ENCODE measurements around the gene ADARB2. TPM values are rescaled to one million over a fixed set of nuclear protein-coding genes. Genes with fewer than 3 reads are reported as not detected.

ADARB2 gene
- polyA plus RNA-seq, 1 of the 3 experiments (the other 2 are of a cell fraction): not detected

GRCh38 chr10:1404323-1405260 lies 332.7 kb downstream of the ADARB2 start:
- CTCF ChIA-PET: interaction anchor here (0.6 to 3.9 kb wide), 5 partner anchors 9 to 1540 kb away, joined by 3 to 27 read pairs (median 3); no protein-coding TSS in a partner anchor
- no peaks in the 10 kb centered on the region for H3K9me3 ChIP-seq

GRCh38 chr10:1403508-1404322 lies 333.6 kb downstream of the ADARB2 start:
- no peak for TF ChIP-seq USF2 (IDR thresholded peaks at IDR 0.05; ENCODE audit: borderline replicate concordance, low read depth, low read length)
- no peak for TF ChIP-seq MAX (IDR thresholded peaks at IDR 0.05; ENCODE audit: low read depth)
- no peak for TF ChIP-seq ELF1 (IDR thresholded peaks at IDR 0.05)
- TF ChIP-seq FOSL2 (IDR thresholded peaks at IDR 0.05; ENCODE audit: borderline replicate concordance, low read depth): no peak
- TF ChIP-seq JUND (IDR thresholded peaks at IDR 0.05): no peak
- no peaks in the 10 kb centered on the region for H3F3A ChIP-seq (replicated peaks; ENCODE audit: insufficient read depth)
- H3K27me3 ChIP-seq (ENCODE audit: insufficient read depth): no peaks in the 10 kb centered on the region
- H2AFZ ChIP-seq (ENCODE audit: low read depth): no peak overlapping the region
- H3K79me2 ChIP-seq (ENCODE audit: insufficient read depth): no peaks in the 10 kb centered on the region
- H4K20me1 ChIP-seq (ENCODE audit: insufficient read depth): no peaks in the 10 kb centered on the region
- no peaks in the 10 kb centered on the region for H3K9me2 ChIP-seq
- H3K27ac ChIP-seq (ENCODE audit: low read depth in 2 of 2, low read length in 1 of 2): no peak overlapping the region
- ChIA-PET POLR2A (no interaction called here), CTCF (interaction anchor here (1.0 to 3.9 kb wide), 2 partner anchors 11 to 17 kb away, joined by 3 to 27 read pairs; no protein-coding TSS in a partner anchor)
- H3K36me3 ChIP-seq (replicated peaks in 1 of 2; ENCODE audit: control insufficient read depth in 1 of 2, insufficient read depth in 2 of 2, low read length in 1 of 2): no peaks in the 10 kb centered on the region
- H3K4me3 ChIP-seq (ENCODE audit: low read depth in 2 of 2, low read length in 1 of 2): no peak overlapping the region
- no peak overlapping the region for H3K9ac ChIP-seq
- no peaks in the 10 kb centered on the region for H3K9me3 ChIP-seq
- DNase-seq: no peak
- WGBS (ENCODE audit: low lambda C conversion rate): 53% methylated on average over 14 of the region's 18 CpGs
- no peak overlapping the region for H3K4me2 ChIP-seq
- H3K4me1 ChIP-seq (ENCODE audit: control insufficient read depth in 1 of 2, insufficient read depth in 2 of 2, low read depth in 1 of 2, low read length in 1 of 2): peaks cover 0 to 33% of the 10 kb centered on the region in 2 experiments; a peak in 1 of 4 replicates

More at GRCh38 chr10:1404323-1405260, 332.7 kb downstream of the ADARB2 start:
- no peak overlapping the region for H3K4me3 ChIP-seq (ENCODE audit: low read depth in 2 of 2, low read length in 1 of 2)
- H3K27me3 ChIP-seq (ENCODE audit: insufficient read depth): no peaks in the 10 kb centered on the region
- no peaks in the 10 kb centered on the region for H4K20me1 ChIP-seq (ENCODE audit: insufficient read depth)
- H3K9ac ChIP-seq: no peak overlapping the region
- DNase-seq: no peak
- H3K79me2 ChIP-seq (ENCODE audit: insufficient read depth): no peaks in the 10 kb centered on the region
- no peak for TF ChIP-seq NFIC (IDR thresholded peaks at IDR 0.05; ENCODE audit: borderline replicate concordance)
- H3K4me1 ChIP-seq (ENCODE audit: control insufficient read depth in 1 of 2, insufficient read depth in 2 of 2, low read depth in 1 of 2, low read length in 1 of 2): peaks cover 0 to 33% of the 10 kb centered on the region in 2 experiments; a peak in 1 of 4 replicates
- H3K36me3 ChIP-seq (replicated peaks in 1 of 2; ENCODE audit: control insufficient read depth in 1 of 2, insufficient read depth in 2 of 2, low read length in 1 of 2): no peaks in the 10 kb centered on the region
- no peak overlapping the region for H3K4me2 ChIP-seq
- POLR2A ChIA-PET: no interaction called here
- no peaks in the 10 kb centered on the region for H3K9me2 ChIP-seq
- no peak overlapping the region for H2AFZ ChIP-seq (ENCODE audit: low read depth)
- H3F3A ChIP-seq (replicated peaks; ENCODE audit: insufficient read depth): no peaks in the 10 kb centered on the region
- H3K27ac ChIP-seq (ENCODE audit: low read depth in 2 of 2, low read length in 1 of 2): no peak overlapping the region
- WGBS (ENCODE audit: low lambda C conversion rate): 52% methylated on average over 18 of the region's 29 CpGs
